Neural cell (in vitro differentiated cells): Measurements from ENCODE around the gene DDX54. TPM values are rescaled to one million over a fixed set of nuclear protein-coding genes. Genes with fewer than 3 reads are reported as not detected.

ENCODE experiments used
- H2AFZ ChIP-seq: fragments of 200-600, 300-800 bp; sonication (generic), shearing (Covaris generic); 2 replicates; pipeline ENCODE4 v1.6.0; 2014; ENCODE audit warnings: low read depth, mild to moderate bottlenecking, antibody characterized with exemption, low read length, moderate library complexity
- H3F3A ChIP-seq: fragments of 200-600 bp; shearing (Covaris generic); 2 replicates; pipeline ENCODE4 v1.6.1; 2016; ENCODE audit warnings: mild to moderate bottlenecking, moderate library complexity, mixed read lengths, antibody characterized with exemption, low read length; ENCODE audit not compliant: insufficient read depth, poor library complexity, severe bottlenecking
- H3K27ac ChIP-seq: fragments of 200-600, 300-800 bp; sonication (generic), shearing (Covaris generic); 2 replicates; pipeline ENCODE4 v1.5.1; 2014; ENCODE audit warnings: mild to moderate bottlenecking, low read length, moderate library complexity
- H3K27me3 ChIP-seq: fragments of 300-800, 200-600 bp; sonication (generic), shearing (Covaris generic); 2 replicates; pipeline ENCODE4 v1.6.0; 2014; ENCODE audit warnings: mild to moderate bottlenecking, low read depth, low read length, moderate library complexity; ENCODE audit not compliant: insufficient read depth
- H3K36me3 ChIP-seq: fragments of 300-800, 200-600 bp; sonication (generic), shearing (Covaris generic); 2 replicates; pipeline ENCODE4 v1.5.1; 2014; ENCODE audit warnings: mild to moderate bottlenecking, antibody characterized with exemption, low read length, moderate library complexity; ENCODE audit not compliant: insufficient read depth
- H3K4me2 ChIP-seq: fragments of 300-800, 200-600 bp; sonication (generic), shearing (Covaris generic); 2 replicates; pipeline ENCODE4 v1.6.0; 2014; ENCODE audit warnings: mild to moderate bottlenecking, low read length
- H3K4me3 ChIP-seq: fragments of 300-800, 200-600 bp; sonication (generic), shearing (Covaris generic); 2 replicates; pipeline ENCODE4 v1.5.1; 2014; ENCODE audit warnings: mild to moderate bottlenecking, low read length, moderate library complexity
- H3K79me2 ChIP-seq: fragments of 200-600 bp; shearing (Covaris generic); replicated peaks from 2 replicates; pipeline ENCODE4 v1.6.0; 2014; ENCODE audit warnings: mild to moderate bottlenecking, low read length, moderate library complexity; ENCODE audit not compliant: insufficient read depth
- H3K9ac ChIP-seq: fragments of 300-800, 200-600 bp; sonication (generic), shearing (Covaris generic); 2 replicates; pipeline ENCODE4 v1.6.1; 2016; ENCODE audit warnings: mild to moderate bottlenecking, low read length, mixed read lengths
- H3K9me2 ChIP-seq: fragments of 200-600 bp; shearing (Covaris generic); 2 replicates; pipeline ENCODE4 v1.6.1; 2016; ENCODE audit warnings: mild to moderate bottlenecking, low read length, mixed read lengths; ENCODE audit not compliant: insufficient read depth
- H3K9me3 ChIP-seq: fragments of 200-600, 300-800 bp; sonication (generic), shearing (Covaris generic); 2 replicates; pipeline ENCODE4 v1.6.1; 2016; ENCODE audit warnings: mild to moderate bottlenecking, mixed run types, low read length, moderate library complexity, mixed read lengths
- H4K20me1 ChIP-seq: fragments of 200-600 bp; shearing (Covaris generic); 2 replicates; pipeline ENCODE4 v1.6.1; 2016; ENCODE audit warnings: mild to moderate bottlenecking, mixed run types; ENCODE audit not compliant: insufficient read depth
- CTCF ChIP-seq: fragments of 450-650 bp; IDR thresholded peaks from 2 replicates; pipeline ENCODE4 v1.5.1; 2014; ENCODE audit warnings: antibody characterized with exemption, mild to moderate bottlenecking, moderate library complexity; ENCODE audit not compliant: poor library complexity, severe bottlenecking
- EP300 ChIP-seq: fragments of 450-650 bp; conservative IDR thresholded peaks from 2 replicates; pipeline ENCODE4 v1.6.1; 2014; ENCODE audit warnings: antibody characterized with exemption, mild to moderate bottlenecking, moderate library complexity; ENCODE audit not compliant: poor library complexity, severe bottlenecking
- EZH2 ChIP-seq: fragments of 200-600, 300-800 bp; shearing (Covaris generic), sonication (generic); IDR thresholded peaks from 2 replicates; pipeline ENCODE4 v1.6.1; 2014; ENCODE audit warnings: antibody characterized with exemption, low read length, borderline replicate concordance, mild to moderate bottlenecking; ENCODE audit not compliant: insufficient read depth, poor library complexity, severe bottlenecking
- MXI1 ChIP-seq: fragments of 450-650 bp; conservative IDR thresholded peaks from 2 replicates; pipeline ENCODE4 v1.6.1; 2014; ENCODE audit warnings: antibody characterized with exemption, mild to moderate bottlenecking; ENCODE audit not compliant: poor library complexity, severe bottlenecking
- POLR2AphosphoS5 ChIP-seq: IDR thresholded peaks from 2 replicates; pipeline ENCODE4 v1.6.1; 2012
- RAD21 ChIP-seq: fragments of 450-650 bp; conservative IDR thresholded peaks from 2 replicates; pipeline ENCODE4 v1.6.1; 2014; ENCODE audit warnings: antibody characterized with exemption, mild to moderate bottlenecking, moderate library complexity
- REST ChIP-seq: IDR thresholded peaks from 2 replicates; pipeline ENCODE4 v1.6.1; 2012; ENCODE audit warnings: borderline replicate concordance
- SMC3 ChIP-seq: fragments of 450-650 bp; conservative IDR thresholded peaks from 2 replicates; pipeline ENCODE4 v1.6.1; 2014; ENCODE audit warnings: antibody characterized with exemption, mild to moderate bottlenecking, moderate library complexity; ENCODE audit not compliant: poor library complexity
- TAF1 ChIP-seq: IDR thresholded peaks from 2 replicates; pipeline ENCODE4 v1.6.1; 2012; ENCODE audit warnings: low read depth
- polyA plus RNA-seq: library from polyadenylated mRNA; depleted of rRNA; stranded (reverse); fragments of >200 nt; gene quantifications from 2 replicates; pipeline ENCODE4 v1.2.3, GENCODE V29; 2014

The DDX54 gene
- polyA plus RNA-seq, 1 donor from 2014 or later, result 63.3 TPM

GRCh38 chr12:113232840-113233585 is 47.7 kb upstream of the DDX54 start:
- peaks cover 6% of the 10 kb centered on the region for H3K9me3 ChIP-seq
- no peaks in the 10 kb centered on the region for H3K79me2 ChIP-seq
- H3K4me2 ChIP-seq, result no peak overlapping the region
- no peak for TF ChIP-seq POLR2AphosphoS5
- no peak for TF ChIP-seq EP300
- no peak for TF ChIP-seq TAF1
- TF ChIP-seq MXI1, result no peak
- TF ChIP-seq SMC3, result no peak
- no peak for TF ChIP-seq EZH2
- TF ChIP-seq REST, result no peak
- no peak for TF ChIP-seq RAD21
- no peak for TF ChIP-seq CTCF
- no peak overlapping the region for H3K27ac ChIP-seq
- H3K4me3 ChIP-seq, result no peak overlapping the region
- H3K27me3 ChIP-seq, result no peaks in the 10 kb centered on the region
- no peaks in the 10 kb centered on the region for H3K9me2 ChIP-seq
- H3K36me3 ChIP-seq, result no peaks in the 10 kb centered on the region
- no peak overlapping the region for H2AFZ ChIP-seq
- H3K9ac ChIP-seq, result no peak overlapping the region
- H3F3A ChIP-seq, result no peaks in the 10 kb centered on the region
- no peaks in the 10 kb centered on the region for H4K20me1 ChIP-seq

GRCh38 chr12:113232089-113232839 is 47.0 kb upstream of the DDX54 start:
- no peak overlapping the region for H3K27ac ChIP-seq
- no peak overlapping the region for H3K4me2 ChIP-seq
- TF ChIP-seq REST (no peak), MXI1 (no peak), SMC3 (no peak), CTCF (no peak), RAD21 (no peak)
- no peak overlapping the region for H3K9ac ChIP-seq
- no peaks in the 10 kb centered on the region for H3K79me2 ChIP-seq
- H3K27me3 ChIP-seq, result no peaks in the 10 kb centered on the region
- H2AFZ ChIP-seq, result no peak overlapping the region
- no peaks in the 10 kb centered on the region for H3K9me2 ChIP-seq
- H4K20me1 ChIP-seq, result no peaks in the 10 kb centered on the region
- H3K9me3 ChIP-seq, result peaks cover 6% of the 10 kb centered on the region
- no peaks in the 10 kb centered on the region for H3F3A ChIP-seq
- H3K36me3 ChIP-seq, result no peaks in the 10 kb centered on the region
- no peak overlapping the region for H3K4me3 ChIP-seq
